H4 (cell line): ENCODE results near the gene C11orf68. TPM values are rescaled to one million over a fixed set of nuclear protein-coding genes. Genes with fewer than 3 reads are reported as not detected.
A peak's percentile ranks its signal among the peaks of the same experiment; 100 is the strongest.

Source experiments
- DNase-seq: peaks from one replicate; pipeline ENCODE4 v3.0.0-alpha.2; 2015; ENCODE audit warnings: low spot score
- total RNA-seq: library from RNA; depleted of rRNA; stranded (reverse); fragments of >200 nt; shearing (Covaris generic); gene quantifications from 2 replicates; pipeline ENCODE4 v1.2.3, GENCODE V29; 2014

Gene C11orf68
- total RNA-seq, 1 experiment from 2014 or later: 14.3 TPM

DNA sequence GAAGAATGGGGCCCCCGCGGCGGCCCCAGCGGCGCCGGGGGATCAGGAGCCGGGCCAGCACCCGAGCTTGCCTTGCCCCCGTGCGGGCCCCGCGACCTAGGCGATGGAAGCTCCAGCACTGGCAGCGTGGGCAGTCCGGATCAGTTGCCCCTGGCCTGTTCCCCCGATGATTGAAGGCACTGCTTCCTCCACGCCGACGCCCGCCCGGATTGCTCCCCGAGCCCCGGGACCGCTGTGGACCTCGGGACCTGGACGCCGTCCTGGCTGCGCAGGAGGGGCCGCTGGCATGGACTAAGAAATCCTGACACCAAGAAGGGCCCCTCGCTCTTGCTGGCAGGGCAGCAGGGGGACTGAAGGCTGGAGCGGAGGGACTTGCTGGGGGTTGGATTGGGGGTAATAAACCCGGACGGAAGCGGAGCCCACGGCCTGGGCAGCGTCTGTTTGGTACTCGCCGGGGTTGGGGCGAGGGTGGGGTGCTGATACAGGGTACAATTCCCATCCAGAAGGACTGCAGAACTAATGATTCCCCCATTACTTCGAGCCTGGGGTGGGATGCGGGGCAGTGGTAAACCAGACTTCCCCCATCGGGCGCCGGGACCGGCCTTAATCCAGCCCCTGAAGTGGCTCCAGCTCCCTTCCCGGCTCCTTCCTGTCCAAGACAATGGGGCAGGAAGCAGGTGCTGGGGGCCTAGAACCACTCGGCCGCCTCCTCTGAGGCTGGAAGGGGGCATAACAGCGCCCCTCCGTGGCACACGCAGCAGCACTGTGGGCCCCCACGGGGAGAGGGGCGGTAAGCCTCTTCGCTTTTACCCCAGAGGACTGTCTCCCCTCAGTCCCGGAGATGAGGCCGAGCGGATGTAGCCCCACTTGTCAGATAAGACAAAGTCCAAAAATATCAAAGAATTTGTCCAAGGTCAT is 27.4 kb downstream of the C11orf68 start:
- no peak for DNase-seq

DNA sequence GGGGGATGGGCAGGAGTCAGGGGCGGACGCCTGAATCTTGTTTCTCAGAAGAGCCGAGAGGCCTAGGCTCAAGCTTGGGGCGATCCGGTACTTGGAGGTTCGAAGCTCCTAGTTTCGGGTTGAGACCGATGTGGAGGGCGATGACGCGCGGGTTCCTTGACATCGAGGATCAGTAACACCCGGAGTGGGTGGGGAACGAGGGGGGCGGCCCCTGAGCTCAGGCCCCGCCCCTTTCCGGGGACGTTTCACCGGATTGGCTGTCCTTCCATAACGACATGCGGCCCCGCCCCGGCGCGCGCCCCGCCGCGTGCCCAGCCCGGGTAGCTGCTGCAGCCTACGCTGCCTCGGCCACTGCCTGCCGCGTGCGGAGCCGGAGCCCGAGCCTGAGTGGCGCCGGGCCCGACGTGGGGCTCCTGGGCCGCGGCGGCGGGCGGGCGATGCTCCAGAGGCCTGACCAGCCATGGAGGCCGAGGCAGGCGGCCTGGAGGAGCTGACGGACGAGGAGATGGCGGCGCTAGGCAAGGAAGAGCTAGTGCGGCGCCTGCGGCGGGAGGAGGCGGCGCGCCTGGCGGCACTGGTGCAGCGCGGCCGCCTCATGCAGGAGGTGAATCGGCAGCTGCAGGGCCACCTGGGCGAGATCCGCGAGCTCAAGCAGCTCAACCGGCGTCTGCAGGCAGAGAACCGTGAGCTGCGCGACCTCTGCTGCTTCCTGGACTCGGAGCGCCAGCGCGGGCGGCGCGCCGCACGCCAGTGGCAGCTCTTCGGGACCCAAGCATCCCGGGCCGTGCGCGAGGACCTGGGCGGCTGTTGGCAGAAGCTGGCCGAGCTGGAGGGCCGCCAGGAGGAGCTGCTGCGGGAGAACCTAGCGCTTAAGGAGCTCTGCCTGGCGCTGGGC is 28.3 kb downstream of the C11orf68 start, which contains the start of gene CCDC85B:
Gene CCDC85B (plus strand): TSS at position 350 of the 895 bp plus-strand sequence. CDS start 111 bp downstream, at position 461.
- peak; percentile 90 for DNase-seq

DNA sequence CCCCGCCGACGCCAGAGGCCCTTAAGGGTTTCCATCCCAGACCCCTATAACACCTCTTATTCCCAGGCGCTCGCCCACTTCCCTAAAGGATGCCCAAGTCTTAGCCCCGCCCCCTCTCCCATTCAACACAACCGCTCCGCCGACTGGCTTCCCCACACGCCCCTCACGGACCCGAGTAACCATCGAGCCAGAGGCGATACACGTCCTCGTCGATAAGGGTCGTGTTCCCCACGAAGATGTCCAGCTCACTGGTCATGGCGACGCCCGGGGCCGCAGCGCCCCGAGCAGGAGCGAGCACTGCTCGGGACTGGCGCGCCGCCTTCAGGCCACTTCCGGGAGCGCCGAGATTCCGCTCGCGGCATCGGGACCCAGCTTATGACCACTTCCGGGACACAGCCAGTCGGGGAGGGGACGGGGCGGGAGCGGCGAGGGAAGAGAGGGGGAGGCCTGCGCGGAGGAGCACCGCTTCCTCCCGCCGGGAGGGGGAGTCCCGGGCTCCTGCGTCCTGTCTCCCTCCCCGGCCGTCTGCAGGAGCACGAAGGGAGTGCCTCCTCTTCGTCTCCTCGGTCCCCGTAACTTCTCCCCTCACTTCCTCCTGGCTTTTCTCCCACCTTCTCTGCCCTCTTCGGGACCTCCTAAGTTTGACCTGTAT is 30.6 kb downstream of the C11orf68 start, which contains the start of gene FIBP:
Gene FIBP (minus strand): TSS at position 309 of the 652 bp plus-strand sequence. CDS start 53 bp downstream, at position 256.
- peak; percentile 95 for DNase-seq

DNA sequence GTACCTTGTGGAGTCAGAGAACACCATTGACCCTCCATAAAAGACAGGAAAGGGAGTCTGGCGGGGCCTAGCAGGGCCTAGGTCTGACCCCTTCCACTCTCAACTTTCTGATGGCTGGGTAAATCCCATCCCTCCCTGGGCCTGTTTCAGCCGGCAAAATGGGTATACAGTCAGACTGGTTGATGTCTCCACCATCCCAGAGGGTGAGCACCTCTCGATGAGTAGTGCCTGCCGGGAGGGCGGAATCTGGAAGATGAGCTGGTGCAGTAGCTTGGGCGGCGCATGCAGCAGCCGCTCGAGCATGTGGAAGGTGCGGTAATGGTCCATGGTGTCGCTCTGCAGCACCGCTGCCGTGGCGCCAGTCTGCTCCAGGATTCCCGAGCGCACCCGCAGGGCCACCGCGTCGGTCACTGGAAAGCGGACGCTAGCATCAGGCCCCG is 31.1 kb downstream of the C11orf68 start:
- no peak for DNase-seq

DNA sequence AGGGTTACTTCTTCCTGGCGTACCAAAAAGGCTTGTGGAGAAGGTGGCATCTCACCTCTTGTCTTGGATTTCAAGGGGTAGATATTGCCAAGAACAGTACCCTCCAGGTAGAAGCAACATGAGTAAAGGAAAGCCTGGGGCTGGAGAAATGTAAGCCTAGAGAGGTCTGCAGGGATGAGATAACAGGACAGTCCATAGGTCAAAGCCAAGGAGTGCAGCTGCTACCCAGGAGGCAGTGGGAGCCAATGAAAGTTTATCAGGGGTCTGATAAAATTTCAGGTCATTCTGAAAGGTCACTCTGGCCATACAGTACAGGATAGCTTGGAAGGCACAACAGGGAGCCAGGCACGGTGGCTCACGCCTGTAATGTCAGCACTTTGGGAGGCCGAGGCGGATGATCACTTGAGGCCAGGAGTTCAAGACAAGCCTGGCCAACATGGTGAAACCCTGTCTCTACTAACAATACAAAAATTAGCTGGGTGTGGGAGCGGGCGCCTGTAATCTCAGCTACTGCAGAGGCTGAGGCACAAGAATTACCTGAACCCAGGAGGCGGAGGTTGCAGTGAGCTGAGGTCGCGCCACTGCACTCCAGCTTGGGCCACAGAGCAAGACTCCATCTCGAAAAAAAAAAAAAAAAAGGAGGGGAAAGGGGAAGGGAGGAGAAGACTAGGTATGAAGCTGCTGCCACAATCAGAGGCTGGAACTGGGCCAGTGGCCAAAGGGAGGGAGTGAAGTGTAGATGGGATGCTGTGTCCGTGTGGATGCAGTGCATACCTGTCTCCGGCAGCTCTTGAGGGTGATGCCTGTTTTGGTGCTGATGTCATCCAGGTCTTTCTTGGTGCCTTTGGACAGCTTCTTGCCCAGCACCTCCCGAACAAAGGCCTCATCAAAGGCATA is 31.8 kb downstream of the C11orf68 start:
- DNase-seq: no peak

DNA sequence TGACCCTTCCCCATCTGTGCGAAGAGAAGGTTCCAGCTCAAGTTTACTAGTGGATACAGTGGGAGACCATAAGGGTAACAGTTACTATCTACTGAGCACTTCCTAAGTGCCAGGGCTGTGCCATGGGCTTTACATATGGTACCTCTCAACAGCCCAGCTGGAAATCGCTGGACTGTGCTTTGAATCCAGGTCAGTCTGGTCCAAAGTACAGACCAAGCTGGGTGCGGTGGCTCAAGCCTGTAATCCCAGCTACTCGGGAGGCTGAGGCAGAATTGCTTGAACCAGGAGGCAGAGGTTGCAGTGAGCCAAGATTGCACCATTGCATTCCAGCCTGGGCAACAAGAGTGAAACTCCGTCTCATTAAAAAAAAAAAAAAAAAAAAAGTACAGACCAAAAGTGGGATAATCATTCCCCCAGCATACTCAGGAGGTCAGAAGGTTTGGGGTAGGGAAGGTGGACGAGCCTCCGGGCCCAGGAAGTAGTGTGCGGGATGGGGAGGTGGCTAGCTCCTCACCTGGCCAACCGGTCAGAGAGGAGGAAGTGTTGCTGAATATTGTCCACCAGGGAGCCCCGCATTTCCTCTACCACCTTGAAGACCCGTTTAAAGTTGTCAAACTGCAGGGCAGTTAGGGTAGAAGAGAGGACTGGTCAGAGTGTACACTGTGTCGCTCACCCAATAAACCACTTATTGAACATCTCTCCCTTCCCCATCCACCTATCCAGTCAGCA is 32.9 kb downstream of the C11orf68 start:
- DNase-seq: no peak

DNA sequence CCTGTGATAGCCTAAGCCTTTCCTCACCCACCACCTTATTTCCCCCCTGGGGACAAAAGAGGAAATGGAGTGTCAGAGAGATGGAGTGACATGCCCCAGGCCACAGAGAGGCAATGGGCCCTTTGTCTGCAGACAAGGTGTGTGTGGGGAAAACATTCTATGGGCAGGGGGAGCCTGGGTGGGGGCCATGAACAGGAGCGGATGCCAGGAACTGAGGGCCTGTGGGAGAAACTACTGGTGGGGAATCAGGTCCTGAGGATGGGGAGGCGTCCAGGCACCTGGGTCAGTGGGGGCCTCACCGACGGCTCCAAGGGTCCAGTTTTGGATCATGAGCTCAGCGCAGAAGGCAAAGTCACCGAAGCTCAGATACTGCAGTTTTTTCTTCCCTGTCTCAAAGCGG is 33.6 kb downstream of the C11orf68 start:
- DNase-seq: no peak

DNA sequence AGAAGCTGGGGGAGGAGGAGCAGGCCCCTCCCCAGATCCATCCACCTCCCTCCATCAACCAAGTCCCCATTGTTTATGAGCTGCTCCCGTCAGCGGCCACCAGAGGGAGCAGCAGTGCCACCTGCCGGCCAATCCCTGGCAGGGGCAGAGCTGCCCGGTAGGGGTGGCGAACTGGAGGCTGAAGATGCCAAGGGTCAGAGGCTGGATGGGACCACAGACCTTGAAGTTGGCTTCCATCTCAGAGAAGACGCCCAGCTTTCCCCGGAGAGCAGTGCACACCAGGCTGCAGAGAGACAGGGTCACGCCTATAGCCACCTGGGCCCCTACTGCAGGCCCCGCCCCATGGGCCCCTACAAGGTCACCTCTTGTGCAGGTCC is 34.2 kb downstream of the C11orf68 start:
- DNase-seq: peak; percentile 61

DNA sequence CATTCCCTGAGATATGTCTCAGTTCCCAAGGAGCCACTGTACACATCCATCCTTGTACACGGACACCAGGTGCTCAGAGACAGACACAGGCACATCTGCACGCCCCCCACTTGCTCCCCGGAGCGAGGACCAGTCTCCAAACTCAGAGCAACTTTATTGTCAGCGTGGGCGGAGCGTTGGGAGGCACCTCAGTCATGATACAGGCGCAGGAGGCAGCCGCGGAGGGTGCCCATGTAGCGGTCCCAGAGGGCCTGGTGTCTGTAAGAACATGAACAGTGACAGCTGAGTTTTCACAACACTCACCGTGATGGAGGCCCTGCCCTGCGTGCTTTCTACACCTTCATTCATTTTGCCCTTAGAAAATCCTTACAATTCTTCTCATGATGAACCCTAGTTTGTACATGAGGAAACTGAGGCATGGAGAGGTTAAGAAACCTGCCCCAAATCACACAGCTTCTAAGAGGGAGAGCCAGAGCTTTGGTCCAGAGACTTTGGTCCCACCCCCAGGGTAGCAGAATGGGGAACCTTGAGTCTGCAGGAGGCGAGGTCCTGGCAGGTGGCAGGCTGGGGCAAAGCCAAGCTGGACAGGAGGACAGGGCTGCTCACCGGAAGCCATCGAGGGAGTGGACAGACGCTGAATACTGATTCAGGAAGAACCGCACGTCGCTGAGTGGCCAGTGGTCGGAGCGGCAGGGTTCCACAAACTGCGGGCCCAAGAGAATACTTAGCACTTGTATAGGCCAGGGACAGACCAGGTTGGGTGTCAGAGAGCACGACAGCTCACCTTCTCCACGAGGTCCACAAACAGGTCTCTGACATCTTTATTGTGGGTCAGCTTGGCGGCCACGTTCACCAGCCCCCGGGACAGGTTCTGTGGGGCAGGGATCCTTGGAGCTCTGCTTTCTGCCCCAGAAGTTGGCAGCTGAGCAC is 34.8 kb downstream of the C11orf68 start:
- no peak for DNase-seq

DNA sequence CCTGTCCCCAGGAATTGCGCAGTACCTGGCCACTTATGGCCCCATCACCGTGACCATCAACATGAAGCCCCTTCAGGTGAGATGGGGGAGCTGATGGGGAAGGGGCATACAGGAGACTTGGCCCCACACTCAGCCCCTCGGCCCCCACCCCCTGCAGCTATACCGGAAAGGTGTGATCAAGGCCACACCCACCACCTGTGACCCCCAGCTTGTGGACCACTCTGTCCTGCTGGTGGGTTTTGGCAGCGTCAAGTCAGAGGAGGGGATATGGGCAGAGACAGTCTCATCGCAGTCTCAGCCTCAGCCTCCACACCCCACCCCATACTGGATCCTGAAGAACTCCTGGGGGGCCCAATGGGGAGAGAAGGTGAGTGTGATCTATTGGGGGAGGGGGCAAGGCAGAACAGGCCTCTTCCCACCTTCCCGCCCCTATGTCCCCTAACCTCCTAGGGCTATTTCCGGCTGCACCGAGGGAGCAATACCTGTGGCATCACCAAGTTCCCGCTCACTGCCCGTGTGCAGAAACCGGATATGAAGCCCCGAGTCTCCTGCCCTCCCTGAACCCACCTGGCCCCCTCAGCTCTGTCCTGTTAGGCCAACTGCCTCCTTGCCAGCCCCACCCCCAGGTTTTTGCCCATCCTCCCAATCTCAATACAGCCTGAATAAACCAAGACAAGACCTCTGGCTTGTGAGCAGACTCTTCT is 35.7 kb downstream of the C11orf68 start:
- DNase-seq: no peak

DNA sequence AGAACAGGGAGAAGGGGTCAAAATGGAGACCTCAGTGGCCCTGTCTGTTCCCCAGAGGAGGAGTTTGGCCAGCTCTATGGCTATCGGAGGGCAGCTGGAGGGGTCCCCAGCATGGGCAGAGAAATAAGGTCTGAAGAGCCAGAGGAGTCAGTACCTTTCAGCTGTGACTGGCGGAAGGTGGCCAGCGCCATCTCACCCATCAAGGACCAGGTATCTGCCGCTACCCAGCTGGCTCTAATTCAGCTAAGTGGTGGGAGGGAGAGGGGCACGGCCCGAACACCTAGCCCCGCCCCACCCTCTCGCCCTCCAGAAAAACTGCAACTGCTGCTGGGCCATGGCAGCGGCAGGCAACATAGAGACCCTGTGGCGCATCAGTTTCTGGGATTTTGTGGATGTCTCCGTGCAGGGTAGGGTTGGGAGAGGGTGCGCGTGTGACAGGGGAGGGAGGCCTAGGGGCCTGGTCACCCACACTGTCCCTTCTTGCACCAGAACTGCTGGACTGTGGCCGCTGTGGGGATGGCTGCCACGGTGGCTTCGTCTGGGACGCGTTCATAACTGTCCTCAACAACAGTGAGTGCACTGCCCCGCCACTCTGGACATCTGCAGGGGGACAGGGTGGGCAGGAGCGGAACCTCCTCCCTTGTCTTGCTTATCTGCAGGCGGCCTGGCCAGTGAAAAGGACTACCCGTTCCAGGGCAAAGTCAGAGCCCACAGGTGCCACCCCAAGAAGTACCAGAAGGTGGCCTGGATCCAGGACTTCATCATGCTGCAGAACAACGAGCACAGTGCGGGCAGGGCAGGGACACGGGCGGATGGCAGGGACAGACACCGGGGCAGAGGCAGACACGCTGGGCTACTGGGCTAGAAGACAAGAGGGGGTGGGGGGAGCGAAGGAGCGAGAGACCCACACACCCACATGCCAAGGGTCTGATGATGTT is 36.5 kb downstream of the C11orf68 start:
- DNase-seq: no peak

DNA sequence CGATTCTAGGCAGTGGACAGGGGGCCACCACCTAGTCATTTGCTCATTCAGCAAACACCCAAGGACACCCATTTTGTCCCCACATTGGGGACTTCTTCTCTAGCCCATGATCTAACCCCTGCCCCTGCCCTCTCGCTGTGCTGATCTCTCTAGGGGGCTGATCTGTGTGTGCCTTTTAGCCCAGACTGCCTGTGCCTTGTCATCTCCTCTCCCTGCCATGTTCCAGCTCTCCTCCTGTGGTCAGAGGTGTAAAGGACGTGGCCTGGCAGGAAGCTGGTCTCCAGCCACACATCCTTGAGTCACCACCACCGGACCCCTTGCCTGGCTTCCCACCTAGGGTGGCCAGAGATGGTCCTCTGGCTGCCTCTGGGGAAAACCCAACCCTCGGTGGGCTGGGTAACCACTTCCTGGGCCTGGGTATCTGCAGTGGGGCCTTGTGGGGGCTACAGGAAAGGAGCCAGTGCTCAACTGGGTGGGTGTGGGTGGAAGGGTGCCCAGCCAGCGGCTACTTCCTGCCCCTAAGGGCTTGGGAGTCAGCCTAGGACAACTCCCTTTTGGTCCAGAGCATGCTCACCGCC is 37.9 kb downstream of the C11orf68 start:
- DNase-seq: no peak

DNA sequence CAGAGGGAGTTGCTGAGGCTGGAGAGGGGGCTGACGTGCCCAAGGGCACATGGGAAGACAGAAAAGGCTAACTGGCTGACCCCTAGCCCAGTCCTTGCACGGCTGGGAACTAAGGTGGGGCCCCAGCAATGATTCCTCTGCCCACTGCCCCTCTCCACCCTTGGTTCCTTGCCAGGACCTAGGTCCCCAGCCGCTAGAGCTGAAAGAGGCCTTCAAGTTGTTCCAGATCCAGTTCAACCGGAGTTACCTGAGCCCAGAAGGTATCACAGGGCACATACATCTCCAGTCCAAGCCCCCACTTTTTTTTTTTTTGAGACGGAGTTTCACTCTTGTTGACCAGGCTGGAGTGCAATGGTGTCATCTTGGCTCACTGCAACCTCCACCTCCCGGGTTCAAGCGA is 38.8 kb downstream of the C11orf68 start:
- no peak for DNase-seq

DNA sequence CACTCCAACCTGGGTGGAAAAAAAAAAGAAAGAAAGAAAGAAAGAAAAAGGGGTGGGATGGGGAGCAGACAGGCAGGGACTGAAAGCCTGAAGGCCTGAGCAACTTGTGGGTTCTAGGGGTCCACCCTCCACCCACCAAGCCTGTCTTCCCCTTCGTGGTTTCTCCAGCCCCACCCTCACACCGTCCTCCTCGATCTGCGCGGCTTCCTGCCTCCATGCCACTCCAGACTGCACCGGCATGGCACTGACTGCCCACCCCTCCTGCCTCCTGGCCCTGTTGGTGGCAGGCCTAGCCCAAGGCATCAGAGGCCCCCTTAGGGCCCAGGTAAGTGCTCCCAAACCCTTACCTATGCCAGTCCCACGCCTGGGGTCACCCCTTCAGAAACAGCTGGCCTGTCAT is 39.2 kb downstream of the C11orf68 start, which contains the start of gene CTSW:
Gene CTSW (plus strand): TSS at position 221 of the 400 bp plus-strand sequence. CDS start 18 bp downstream, at position 239.
- DNase-seq: no peak

DNA sequence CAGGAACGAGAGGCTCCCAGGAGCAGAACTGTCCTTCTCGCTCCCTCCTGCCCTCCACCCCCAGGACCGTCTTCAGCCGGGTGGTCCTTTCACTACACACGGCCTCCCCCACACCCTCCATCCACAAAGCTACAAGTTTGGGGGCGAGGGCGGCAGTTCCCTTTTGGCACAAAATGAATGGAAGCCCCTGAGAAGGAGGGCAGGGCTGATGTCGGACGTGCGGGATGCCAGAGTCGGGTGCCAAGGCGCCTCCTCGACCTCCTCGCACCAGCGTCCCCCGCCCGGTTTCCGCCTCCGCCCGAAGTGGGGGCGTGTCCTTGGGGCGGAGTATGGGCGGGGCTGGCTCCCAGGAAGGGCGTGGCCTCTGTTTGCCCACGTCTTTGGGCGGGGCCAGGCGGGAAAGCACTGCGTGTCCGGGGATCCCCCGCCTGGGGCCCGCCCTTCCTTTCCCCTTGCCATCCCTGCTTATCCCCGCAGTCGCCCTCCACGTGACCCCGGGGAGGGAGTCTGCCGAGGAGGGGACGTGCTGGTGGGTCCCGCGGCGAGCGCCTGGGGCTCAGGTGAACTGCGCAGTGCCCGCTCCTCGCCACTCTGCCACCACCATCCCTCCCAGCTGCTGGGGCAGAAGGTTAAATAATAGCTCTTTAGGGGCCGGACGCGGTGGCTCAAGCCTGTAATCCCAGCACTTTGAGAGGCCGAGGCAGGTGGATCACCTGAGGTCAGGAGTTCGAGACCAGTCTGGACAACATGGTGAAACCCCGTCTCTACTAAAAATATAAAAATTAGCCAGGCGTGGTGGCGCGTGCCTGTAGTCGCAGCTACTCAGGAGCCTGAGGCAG is 45.3 kb downstream of the C11orf68 start:
- DNase-seq: peak; percentile 78
